Panc1 (cell line): ENCODE measurements around the gene SPECC1L. TPM values are rescaled to one million over a fixed set of nuclear protein-coding genes. Genes with fewer than 3 reads are reported as not detected.

Experiments used
- ATAC-seq: fragments of 200-7000 bp; cut with Tn5 transposase; 2 replicates; pipeline ENCODE4 v1.9.1; 2020; ENCODE audit warnings: mild to moderate bottlenecking, moderate library complexity
- BruUV-seq: library from RNA; stranded (reverse); fragments of 400-500 nt; replicated peaks from 2 replicates; lab custom pipeline; 2021; lab: Mats Ljungman, UMichigan
- CTCF ChIA-PET: fragments of 300-600 bp; sonication (Branson Sonifier 250); formaldehyde crosslinking; loops from one replicate; lab custom pipeline; 2022; ENCODE audit warnings: antibody characterized with exemption; lab: Charles Lee
- POLR2A ChIA-PET: fragments of 300-600 bp; sonication (Branson Sonifier 250); formaldehyde crosslinking; loops from one replicate; lab custom pipeline; 2022; ENCODE audit warnings: antibody characterized with exemption; lab: Charles Lee
- DNase-seq: peaks from one replicate; pipeline ENCODE4 v3.0.0-alpha.2; 2010; ENCODE audit warnings: low read depth, low spot score
- H3K27ac ChIP-seq: 2 replicates; pipeline ENCODE4 v1.5.1; 2011; ENCODE audit warnings: mild to moderate bottlenecking, low read length, inconsistent platforms
- H3K27me3 ChIP-seq: fragments of 200-500 bp; sonication (Bioruptor generic); 2 replicates; pipeline ENCODE4 v1.6.0; 2014; ENCODE audit warnings: low read length, inconsistent platforms; ENCODE audit not compliant: control insufficient read depth, insufficient read depth
- H3K36me3 ChIP-seq: fragments of 200-500 bp; sonication (Bioruptor generic); 2 replicates; pipeline ENCODE4 v1.5.1; 2014; ENCODE audit warnings: inconsistent platforms, mild to moderate bottlenecking, low read length, moderate library complexity; ENCODE audit not compliant: control insufficient read depth, insufficient read depth
- H3K4me1 ChIP-seq: 2 replicates; pipeline ENCODE4 v1.5.1; 2011; ENCODE audit warnings: inconsistent platforms, mild to moderate bottlenecking, low read length, moderate library complexity; ENCODE audit not compliant: control insufficient read depth, insufficient read depth
- H3K4me3 ChIP-seq, 2 experiments: 2 replicates each; pipeline ENCODE4 v1.5.1; 2011 to 2012; ENCODE audit warnings: low read depth in 2 of 2, low read length in 2 of 2, mild to moderate bottlenecking in 2 of 2, inconsistent platforms in 1 of 2, moderate library complexity in 1 of 2
- H3K9me3 ChIP-seq: fragments of 200-500 bp; sonication (Bioruptor generic); 2 replicates; pipeline ENCODE4 v1.5.1; 2014; ENCODE audit warnings: low read depth, mild to moderate bottlenecking, inconsistent platforms, low read length, moderate library complexity; ENCODE audit not compliant: control insufficient read depth, insufficient read depth
- CTCF ChIP-seq: fragments of 450-650 bp; IDR thresholded peaks from 2 replicates; pipeline ENCODE4 v1.5.1; 2017; ENCODE audit warnings: mild to moderate bottlenecking
- POLR2AphosphoS5 ChIP-seq: IDR thresholded peaks from 2 replicates; pipeline ENCODE4 v1.6.1; 2012; ENCODE audit warnings: mild to moderate bottlenecking, low read depth, low read length, moderate library complexity
- REST ChIP-seq, 2 experiments: IDR thresholded peaks; 2 replicates each; pipeline ENCODE4 v1.6.1; 2011 to 2012; ENCODE audit warnings: low read depth in 2 of 2, control low read depth in 1 of 2, low read length in 1 of 2, mild to moderate bottlenecking in 1 of 2, moderate library complexity in 1 of 2; ENCODE audit not compliant: insufficient read depth in 1 of 2
- SIN3A ChIP-seq: IDR thresholded peaks from 2 replicates; pipeline ENCODE4 v1.6.1; 2012; ENCODE audit warnings: low read depth, mild to moderate bottlenecking, low read length, moderate library complexity, borderline replicate concordance; ENCODE audit not compliant: insufficient read depth
- TCF7L2 ChIP-seq: IDR thresholded peaks from 2 replicates; pipeline ENCODE4 v1.6.1; 2011; ENCODE audit warnings: mild to moderate bottlenecking, low read depth, low read length, inconsistent platforms
- in situ Hi-C: cut with HindIII; loops from 2 replicates; pipeline ENCODE4 v1.10.0; 2016; ENCODE audit warnings: low sequenced_read_pairs, low pct_unique_long_range_greater_than_20kb
- intact Hi-C: fragments of 100-400 bp; cut with micrococcal nuclease; formaldehyde crosslinking; loops from one replicate; pipeline ENCODE4 v1.10.0; 2022; ENCODE audit not compliant: unreplicated experiment
- total RNA-seq: library from RNA; stranded (reverse); gene quantifications from one replicate; pipeline ENCODE4 v1.2.1, GENCODE V29; 2021; ENCODE audit not compliant: unreplicated experiment

SPECC1L gene
- total RNA-seq, 1 experiment from 2014 or later, result 43.3 TPM

DNA sequence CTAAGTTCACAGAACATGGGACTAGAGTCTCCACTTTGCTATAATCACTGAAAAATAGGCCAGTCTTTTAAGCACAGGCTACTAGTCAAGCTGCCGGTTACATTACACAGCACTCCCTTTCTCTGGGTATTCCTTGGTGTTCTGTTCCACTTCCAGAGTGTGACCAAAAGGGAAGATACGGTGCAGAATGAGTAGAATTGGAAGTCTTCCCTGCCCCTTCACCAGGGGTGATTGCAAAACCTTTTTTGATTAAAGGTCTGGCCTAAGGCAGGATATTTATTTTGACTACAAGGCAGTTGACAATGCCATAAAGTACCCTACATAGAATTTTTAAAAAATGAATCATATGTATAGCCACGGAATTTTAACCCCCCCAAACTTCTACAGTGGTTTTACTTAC lies 97.2 kb downstream of the SPECC1L start:
- no peaks in the 10 kb centered on the region for H3K27me3 ChIP-seq
- DNase-seq, result no peak
- in situ Hi-C loops, result no loop called here
- no peaks in the 10 kb centered on the region for H3K4me1 ChIP-seq
- POLR2A ChIA-PET, result no interaction called here
- intact Hi-C loops, result no loop called here
- no peak overlapping the region for H3K4me3 ChIP-seq
- CTCF ChIA-PET, result no interaction called here
- no peaks in the 10 kb centered on the region for H3K9me3 ChIP-seq
- BruUV-seq, result no TSS peak
- no peak overlapping the region for H3K27ac ChIP-seq
- no peak for TF ChIP-seq CTCF
- no peak for TF ChIP-seq TCF7L2
- no peak for TF ChIP-seq POLR2AphosphoS5
- TF ChIP-seq REST (IDR thresholded peaks at IDR 0.05; ENCODE audit: insufficient read depth in 1 of 2, low read depth in 2 of 2, low read length in 1 of 2), result no peak
- no peak for TF ChIP-seq SIN3A
- peaks cover 13% of the 10 kb centered on the region for H3K36me3 ChIP-seq
- no peak for ATAC-seq

DNA sequence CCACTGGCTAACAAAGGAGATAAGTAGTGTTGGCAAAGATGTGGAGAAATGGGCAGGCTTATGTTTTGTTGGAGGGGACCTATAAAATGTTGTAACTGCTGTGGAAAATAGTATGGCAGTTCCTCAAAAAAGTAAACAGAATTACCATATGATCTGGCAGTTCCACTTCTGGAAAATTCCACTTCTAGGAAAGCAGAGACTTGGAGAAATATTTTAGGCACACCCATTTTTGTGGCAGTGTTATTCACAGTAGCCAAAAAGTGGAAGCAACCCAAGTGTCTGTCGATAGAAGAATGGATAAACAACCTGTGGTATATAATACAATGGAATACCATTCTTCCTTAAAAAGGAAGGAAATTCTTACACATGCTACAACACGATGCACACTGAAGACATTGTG lies 99.8 kb downstream of the SPECC1L start:
- intact Hi-C loops (no loop called here), in situ Hi-C loops (no loop called here)
- ChIA-PET POLR2A (no interaction called here), CTCF (no interaction called here)
- Histone ChIP-seq H3K9me3 (no peaks in the 10 kb centered on the region), H3K4me3 (no peak overlapping the region), H3K27me3 (no peaks in the 10 kb centered on the region), H3K4me1 (no peaks in the 10 kb centered on the region), H3K27ac (no peak overlapping the region), H3K36me3 (peaks cover 12% of the 10 kb centered on the region)
- ATAC-seq, result no peak
- no peak for DNase-seq
- TF ChIP-seq POLR2AphosphoS5, result no peak
- TF ChIP-seq SIN3A, result no peak
- TF ChIP-seq TCF7L2, result no peak
- TF ChIP-seq CTCF, result no peak
- no peak for TF ChIP-seq REST (IDR thresholded peaks at IDR 0.05; ENCODE audit: insufficient read depth in 1 of 2, low read depth in 2 of 2, low read length in 1 of 2)
- BruUV-seq, result no TSS peak
